ENCODE measurements around the gene RIMS4.
"Not testable (repeated sequence)": the region's sequence is repeated elsewhere in the genome, so short reads cannot be mapped to it uniquely, and the experiment has no call there.

RIMS4 gene

GRCh38 chr20:44830523-44830922 lies 20.2 kb upstream of the RIMS4 start:
- no peak for DNase-seq (ENCODE audit: low read depth, low spot score)

GRCh38 chr20:44829688-44830087 lies 19.3 kb upstream of the RIMS4 start:
- DNase-seq (ENCODE audit: low read depth, low spot score), result no peak

- DNase-seq (ENCODE audit: low read depth, low spot score), result no peak
These were observed 18.3 kb upstream of the RIMS4 start for GRCh38 chr20:44828640-44829039.

GRCh38 chr20:44827401-44827800 lies 17.1 kb upstream of the RIMS4 start:
- DNase-seq (ENCODE audit: low read depth, low spot score), result no peak

GRCh38 chr20:44821576-44821975 lies 11.2 kb upstream of the RIMS4 start:
- not testable (repeated sequence) for DNase-seq (ENCODE audit: low read depth, low spot score)

- no peak for DNase-seq (ENCODE audit: low read depth, low spot score)
These were observed 9.6 kb upstream of the RIMS4 start for GRCh38 chr20:44819936-44820335.

- DNase-seq (ENCODE audit: low read depth, low spot score), result no peak
These were observed 7.0 kb upstream of the RIMS4 start for GRCh38 chr20:44817143-44817910.

GRCh38 chr20:44814937-44815336 lies 4.6 kb upstream of the RIMS4 start:
- no peak for DNase-seq (ENCODE audit: low read depth, low spot score)

GRCh38 chr20:44811150-44811685 lies 872 bp upstream of the RIMS4 start:
- no peak for DNase-seq (ENCODE audit: low read depth, low spot score)

- DNase-seq (ENCODE audit: low read depth, low spot score), result no peak
These were observed 320 bp downstream of the RIMS4 start for GRCh38 chr20:44810061-44810390.

GRCh38 chr20:44809380-44810060 lies 826 bp downstream of the RIMS4 start:
- no peak for DNase-seq (ENCODE audit: low read depth, low spot score)

GRCh38 chr20:44807684-44808056 lies 2.7 kb downstream of the RIMS4 start:
- no peak for DNase-seq (ENCODE audit: low read depth, low spot score)

- DNase-seq (ENCODE audit: low read depth, low spot score), result no peak
These were observed 3.2 kb downstream of the RIMS4 start for GRCh38 chr20:44807051-44807683.

GRCh38 chr20:44805979-44806620 lies 4.2 kb downstream of the RIMS4 start:
- DNase-seq (ENCODE audit: low read depth, low spot score), result peak; percentile 38

- no peak for DNase-seq (ENCODE audit: low read depth, low spot score)
These were observed 4.9 kb downstream of the RIMS4 start for GRCh38 chr20:44805335-44805978.

- DNase-seq (ENCODE audit: low read depth, low spot score), result peak; percentile 28
These were observed 6.9 kb downstream of the RIMS4 start for GRCh38 chr20:44803383-44803941.

GRCh38 chr20:44802702-44803101 lies 7.6 kb downstream of the RIMS4 start:
- DNase-seq (ENCODE audit: low read depth, low spot score), result no peak

- DNase-seq (ENCODE audit: low read depth, low spot score), result no peak
These were observed 9.8 kb downstream of the RIMS4 start for GRCh38 chr20:44800391-44801046.

- DNase-seq (ENCODE audit: low read depth, low spot score), result no peak
These were observed 10.7 kb downstream of the RIMS4 start for GRCh38 chr20:44799691-44800090.

GRCh38 chr20:44796758-44797457 lies 13.4 kb downstream of the RIMS4 start:
- no peak for DNase-seq (ENCODE audit: low read depth, low spot score)

All from astrocyte of the hippocampus (primary cell).